22Rv1 (cell line): ENCODE data around the gene DEDD2.

Experiments used
- CTCF ChIP-seq: fragments of 450-650 bp; IDR thresholded peaks from 2 replicates; pipeline ENCODE4 v1.5.1; 2017; ENCODE audit warnings: mild to moderate bottlenecking
- ZFX ChIP-seq: fragments of 450-650 bp; IDR thresholded peaks from 2 replicates; pipeline ENCODE4 v1.6.1; 2017; ENCODE audit warnings: antibody characterized with exemption, borderline replicate concordance

GRCh38 chr19:42193706-42194105, 23.8 kb downstream of the DEDD2 start:
- no peak for TF ChIP-seq CTCF
- no peak for TF ChIP-seq ZFX
